Measurements from ENCODE around the gene SNX14.

DNA sequence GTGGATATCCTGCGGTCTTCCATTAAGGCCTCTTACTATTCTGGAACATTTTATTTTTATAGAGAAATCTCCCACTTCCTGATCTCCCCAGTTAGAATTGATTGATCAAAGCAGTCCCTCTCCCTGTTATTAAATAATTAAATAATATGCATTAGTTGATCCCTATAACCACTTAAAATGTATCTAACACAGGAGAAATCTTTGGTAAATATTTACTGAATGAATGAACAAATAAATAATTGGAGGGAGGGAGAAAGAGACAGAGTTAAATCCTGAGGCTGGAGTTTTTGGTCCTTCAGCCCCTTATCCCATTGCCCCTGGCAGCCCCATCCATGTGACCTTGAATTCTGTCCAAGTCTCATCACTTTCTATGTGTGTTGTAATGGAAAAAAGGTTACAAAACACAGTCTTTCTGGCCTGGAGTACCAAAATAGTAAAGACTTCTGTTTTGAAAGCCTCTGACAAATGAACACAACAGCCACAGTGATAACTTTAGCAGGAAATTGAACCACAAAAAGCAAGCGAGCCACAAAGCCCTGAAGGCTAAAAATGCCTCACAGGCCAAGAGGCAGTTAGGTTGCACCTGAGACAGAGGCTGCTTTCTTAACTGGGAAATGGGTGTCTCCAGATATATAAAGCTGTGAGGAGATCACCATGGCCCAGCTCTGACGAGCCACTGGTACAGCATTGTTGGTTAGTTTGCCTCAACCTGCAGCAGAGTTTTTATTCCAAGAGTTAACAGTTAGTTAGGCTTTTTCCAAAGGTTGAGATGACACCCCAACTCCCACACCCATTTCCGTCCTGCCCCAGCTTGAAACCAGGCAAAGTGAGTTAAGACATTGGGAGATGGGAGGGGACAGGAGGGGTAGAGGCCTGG lies 132.5 kb downstream of the SNX14 start:
- TF ChIP-seq, protein P1, sequence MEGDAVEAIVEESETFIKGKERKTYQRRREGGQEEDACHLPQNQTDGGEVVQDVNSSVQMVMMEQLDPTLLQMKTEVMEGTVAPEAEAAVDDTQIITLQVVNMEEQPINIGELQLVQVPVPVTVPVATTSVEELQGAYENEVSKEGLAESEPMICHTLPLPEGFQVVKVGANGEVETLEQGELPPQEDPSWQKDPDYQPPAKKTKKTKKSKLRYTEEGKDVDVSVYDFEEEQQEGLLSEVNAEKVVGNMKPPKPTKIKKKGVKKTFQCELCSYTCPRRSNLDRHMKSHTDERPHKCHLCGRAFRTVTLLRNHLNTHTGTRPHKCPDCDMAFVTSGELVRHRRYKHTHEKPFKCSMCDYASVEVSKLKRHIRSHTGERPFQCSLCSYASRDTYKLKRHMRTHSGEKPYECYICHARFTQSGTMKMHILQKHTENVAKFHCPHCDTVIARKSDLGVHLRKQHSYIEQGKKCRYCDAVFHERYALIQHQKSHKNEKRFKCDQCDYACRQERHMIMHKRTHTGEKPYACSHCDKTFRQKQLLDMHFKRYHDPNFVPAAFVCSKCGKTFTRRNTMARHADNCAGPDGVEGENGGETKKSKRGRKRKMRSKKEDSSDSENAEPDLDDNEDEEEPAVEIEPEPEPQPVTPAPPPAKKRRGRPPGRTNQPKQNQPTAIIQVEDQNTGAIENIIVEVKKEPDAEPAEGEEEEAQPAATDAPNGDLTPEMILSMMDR (IDR thresholded peaks at IDR 0.05; ENCODE audit: low read depth, low read length, poor library complexity, severe bottlenecking): no peak
- no peak for TF ChIP-seq EZH2phosphoT487 (IDR thresholded peaks at IDR 0.05; ENCODE audit: borderline replicate concordance, low read length)
